HG02973 (cell line): ENCODE results near the gene UGGT1.
A peak's percentile ranks its signal among the peaks of the same experiment; 100 is the strongest.

Experiments
- ATAC-seq: cut with Tn5 transposase; IDR thresholded peaks from one replicate; pipeline ENCODE4 v1.9.1; 2021; ENCODE audit warnings: moderate library complexity; ENCODE audit not compliant: unreplicated experiment

The UGGT1 gene

DNA sequence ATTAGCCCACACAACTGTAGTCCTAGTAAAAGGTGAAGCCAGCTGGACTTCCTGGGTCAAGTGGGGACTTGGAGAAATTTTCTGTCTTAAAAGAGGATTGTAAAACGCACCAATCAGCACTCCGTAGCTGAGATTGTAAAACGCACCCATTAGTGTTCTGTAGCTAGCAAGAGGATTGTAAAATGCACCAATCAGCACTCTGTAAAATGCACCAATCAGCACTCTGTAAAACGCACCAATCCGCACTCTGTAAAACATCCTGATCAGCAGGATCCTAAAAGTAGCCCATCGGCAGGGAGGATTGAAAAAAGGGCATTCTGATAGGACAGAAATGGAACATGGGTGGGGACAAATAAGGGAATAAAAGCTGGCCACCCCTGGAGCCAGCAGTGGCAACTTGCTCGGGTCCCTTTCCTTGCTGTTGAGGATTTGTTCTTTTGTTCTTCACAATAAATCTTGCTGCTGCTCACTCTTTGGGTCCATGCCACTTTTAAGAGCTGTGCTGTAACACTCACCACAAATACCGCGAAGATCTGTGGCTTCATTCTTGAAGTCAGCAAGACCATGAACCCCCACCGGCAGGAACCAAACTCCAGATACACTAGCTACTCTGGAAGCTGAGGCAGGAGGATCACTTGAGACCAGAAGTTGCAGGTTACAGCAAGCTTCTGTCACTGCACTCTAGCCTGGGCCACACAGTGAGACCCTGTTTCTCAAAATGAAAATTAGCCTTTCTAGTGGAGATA is 125.1 kb downstream of the UGGT1 start:
- no peak for ATAC-seq

DNA sequence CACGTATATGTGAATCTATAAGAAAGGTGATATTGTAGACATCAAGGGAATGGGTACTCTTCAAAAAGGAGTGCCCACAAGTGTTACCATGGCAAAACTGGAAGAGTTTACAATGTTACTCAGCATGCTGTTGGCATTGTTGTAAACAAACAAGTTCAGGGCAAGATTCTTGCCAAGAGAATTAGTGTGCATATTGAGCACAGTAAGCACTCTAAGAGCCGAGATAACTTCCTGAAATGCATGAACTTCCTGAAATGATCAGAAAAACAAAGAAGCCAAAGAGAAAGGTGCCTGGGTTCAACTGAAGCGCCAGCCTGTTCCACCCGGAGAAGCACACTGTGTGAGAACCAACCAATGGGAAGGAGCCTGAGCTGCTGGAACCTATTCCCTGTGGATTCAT is 126.7 kb downstream of the UGGT1 start:
- no peak for ATAC-seq

DNA sequence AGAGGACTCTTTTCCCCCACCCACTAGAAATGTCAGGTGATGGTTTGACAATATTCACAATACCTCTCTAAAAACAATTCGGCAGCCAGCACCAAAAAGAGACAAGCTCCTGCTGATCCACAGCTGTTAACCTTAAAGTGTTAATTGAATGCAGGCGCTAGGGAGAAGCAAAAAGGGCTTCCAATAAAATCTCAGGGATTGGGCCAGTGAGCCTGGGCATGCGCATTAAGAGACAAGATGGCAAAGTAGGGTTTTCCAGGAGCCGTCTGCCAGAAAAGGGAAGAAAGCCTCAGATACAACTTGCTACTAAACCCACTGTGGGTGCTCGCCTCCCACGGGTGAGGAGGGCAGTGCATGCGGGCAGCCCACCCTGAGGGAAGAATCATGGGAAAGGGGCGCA is 128.9 kb downstream of the UGGT1 start:
- no peak for ATAC-seq

DNA sequence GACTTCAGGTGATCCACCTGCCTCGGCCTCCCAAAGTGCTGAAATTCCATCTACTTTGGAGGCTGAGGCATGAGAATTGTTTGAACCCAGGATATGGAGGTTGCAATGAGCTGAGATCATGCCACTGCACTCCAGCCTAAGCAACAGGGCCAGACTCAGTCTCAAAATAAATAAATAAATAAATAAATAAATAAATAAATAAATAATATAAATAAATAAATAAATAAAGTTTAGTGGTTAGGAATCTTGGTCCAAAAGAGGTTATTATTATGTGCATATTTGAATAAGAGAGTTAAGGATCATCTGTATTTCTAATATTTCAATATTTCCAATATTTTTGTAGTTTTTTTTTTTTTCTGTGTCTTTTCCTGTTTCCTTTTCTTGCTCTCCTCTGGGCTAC is 136.9 kb downstream of the UGGT1 start:
- ATAC-seq, result no peak

DNA sequence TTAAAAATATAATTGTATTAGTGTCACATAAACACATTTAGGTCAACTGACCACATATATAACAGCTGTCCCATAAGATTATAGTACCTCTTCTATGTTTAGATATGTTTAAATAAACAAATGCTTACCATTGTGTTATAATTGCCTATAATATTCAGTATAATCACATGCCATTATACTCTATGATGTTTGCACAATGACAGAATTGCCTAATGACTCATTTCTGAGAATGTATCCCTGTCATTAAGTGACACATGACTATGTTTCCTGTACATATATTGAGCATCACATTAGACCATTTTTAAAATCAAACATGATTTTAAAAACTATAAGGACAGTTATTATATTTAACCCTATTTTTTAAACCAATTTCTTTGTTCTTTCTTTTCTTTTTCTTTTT is 137.9 kb downstream of the UGGT1 start:
- no peak for ATAC-seq

DNA sequence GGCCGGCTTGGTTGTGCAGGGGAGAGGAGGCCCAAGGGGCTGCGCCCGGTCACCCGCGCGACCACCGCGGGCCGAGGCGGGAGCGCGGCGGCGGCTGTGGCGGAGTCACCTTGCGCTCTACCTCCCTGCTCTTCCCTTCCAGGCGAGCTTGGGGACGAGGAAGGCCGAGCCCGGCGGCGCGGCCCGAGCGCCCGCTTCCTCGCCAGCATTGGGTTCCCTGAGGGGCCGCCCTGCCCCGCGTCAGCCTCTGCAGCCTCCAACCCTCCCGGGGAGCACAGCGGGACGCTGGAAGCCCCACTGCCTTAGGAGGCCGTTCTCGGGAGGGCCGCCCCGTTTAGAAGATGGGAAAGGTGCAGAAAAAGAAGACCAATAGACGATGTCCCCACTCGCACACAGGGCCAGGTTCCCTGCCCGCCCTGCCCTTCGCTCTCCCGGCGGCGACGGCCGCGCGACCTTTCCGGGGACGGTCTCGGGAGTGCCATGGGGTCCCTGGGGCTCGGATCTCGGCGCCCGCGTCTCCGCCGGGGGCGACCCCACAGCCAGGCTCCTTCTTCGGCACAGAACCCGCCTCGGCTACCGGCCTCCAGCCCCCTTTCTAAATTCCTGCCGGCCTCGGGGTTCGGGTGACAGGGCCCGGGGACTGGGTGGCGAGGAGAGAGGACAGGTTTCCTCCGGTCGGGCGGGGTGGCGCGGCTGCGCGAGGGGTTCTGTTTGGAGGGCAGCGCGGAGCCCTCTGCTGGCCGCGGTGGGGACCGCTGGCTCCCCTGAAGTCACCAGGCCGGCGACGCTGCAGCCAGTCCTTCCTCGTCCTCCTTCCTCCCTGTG is 142.2 kb downstream of the UGGT1 start:
- ATAC-seq, result peak; percentile 99

DNA sequence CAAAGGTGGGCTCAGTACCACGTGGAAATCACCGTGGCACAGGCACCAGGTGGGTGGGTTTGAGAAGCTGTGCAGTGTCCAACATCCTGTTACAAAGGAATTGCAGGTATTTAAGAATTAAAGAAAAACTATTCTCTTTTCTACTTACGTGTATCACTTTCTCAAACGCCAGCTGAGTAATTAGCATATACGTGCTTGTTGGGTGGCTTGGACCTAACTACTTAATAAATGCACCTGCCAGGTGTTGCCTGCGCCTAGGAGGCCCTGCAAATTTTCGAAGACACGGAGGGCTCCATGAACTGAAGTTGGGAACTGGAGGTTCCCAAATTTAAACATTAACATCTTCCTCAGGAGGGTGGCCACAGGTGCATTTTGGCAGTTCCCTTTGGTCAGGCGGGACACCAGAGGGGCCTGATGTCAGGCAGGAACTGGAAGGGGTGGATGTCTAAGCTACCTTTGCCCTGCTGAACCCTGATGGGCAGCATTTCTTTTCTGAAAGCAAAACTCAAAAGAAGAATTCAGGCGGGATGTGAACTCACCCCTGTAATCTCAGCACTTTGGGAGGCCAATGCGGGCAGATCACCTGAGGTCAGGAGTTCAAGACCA is 142.9 kb downstream of the UGGT1 start:
- no peak for ATAC-seq

DNA sequence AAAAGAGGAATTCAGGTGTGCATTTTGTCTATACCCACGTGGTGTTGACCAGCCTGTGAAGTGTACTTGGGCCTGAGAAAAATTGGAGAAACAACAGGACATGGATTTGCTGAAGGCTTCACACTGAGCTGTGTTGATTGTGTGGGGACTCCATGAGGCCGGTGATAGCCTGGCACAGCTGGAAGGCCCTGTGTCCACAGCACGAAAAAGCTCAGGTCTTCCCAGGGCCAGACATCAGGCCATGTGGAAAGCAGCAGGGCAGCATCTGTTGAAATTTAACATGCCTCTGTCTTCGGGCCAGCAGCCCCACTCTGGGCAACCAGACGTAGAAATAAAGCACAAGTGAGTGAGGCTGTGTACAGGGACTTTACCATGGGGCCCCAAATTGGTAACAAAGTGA is 143.6 kb downstream of the UGGT1 start:
- no peak for ATAC-seq

DNA sequence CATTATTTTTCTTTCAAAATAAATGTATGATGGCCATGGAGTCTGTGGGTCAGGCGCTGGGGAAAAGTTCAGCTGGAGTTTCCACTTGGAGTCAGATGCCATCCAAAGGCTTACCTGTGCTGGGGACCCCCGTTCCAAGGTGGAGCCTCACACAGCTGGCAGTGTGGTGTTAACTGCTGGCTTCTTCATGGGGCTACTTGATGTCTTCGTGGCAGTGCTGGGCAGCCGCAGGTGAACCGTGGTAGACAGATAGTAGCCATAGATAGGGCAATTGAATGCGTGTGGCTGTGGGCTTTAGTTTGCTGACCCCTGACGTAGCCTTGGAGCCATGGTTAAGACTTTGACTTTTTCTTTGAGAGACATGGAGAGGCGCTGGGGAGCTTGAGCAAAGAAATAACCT is 144.6 kb downstream of the UGGT1 start:
- no peak for ATAC-seq

DNA sequence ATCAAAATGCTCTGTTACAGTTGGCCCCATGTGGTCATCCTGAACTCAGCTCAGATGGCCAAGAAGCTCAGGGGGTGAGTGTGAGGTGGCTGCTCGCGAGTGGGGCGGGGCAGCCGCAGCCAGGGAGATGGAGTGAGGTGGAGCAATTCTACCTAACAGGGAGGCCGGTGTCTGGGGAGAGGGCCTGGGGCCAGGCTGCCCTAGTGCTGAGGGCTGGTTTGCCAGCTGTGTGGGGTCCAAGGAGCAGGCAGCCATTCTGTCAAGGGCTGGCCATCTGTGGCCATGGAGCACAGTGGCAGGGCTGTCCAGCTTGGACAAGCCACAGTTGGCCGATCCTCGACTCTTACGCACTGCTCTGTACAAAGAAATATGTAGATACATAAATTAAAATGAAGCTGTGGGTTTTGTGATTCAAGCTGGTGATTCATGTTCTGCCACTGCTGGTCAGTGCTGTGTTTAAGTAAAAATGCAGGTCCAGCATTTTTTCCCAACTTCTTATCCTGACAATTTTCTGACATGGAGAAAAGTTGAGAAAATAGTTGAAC is 145.6 kb downstream of the UGGT1 start:
- no peak for ATAC-seq

DNA sequence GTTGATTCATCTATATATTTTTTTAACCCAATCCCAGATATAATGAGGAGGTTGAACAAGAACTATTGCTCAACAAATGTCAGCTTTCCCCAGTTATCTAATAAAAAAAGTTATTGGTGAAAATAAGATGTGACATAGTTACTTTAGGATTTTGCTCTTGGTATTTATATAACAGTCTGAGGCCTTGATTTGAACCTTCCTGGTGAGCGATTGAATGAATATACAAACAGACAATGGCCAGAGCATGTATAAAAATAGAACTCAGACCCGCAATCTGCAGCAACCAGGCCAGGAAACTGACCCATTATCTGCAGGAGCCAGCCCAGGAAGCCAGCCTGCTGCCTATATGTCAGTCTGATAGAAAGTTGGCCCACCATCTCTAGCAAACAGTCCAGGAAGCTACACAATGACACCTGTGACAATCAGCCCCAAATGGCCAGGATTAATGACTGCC is 146.1 kb downstream of the UGGT1 start:
- no peak for ATAC-seq

DNA sequence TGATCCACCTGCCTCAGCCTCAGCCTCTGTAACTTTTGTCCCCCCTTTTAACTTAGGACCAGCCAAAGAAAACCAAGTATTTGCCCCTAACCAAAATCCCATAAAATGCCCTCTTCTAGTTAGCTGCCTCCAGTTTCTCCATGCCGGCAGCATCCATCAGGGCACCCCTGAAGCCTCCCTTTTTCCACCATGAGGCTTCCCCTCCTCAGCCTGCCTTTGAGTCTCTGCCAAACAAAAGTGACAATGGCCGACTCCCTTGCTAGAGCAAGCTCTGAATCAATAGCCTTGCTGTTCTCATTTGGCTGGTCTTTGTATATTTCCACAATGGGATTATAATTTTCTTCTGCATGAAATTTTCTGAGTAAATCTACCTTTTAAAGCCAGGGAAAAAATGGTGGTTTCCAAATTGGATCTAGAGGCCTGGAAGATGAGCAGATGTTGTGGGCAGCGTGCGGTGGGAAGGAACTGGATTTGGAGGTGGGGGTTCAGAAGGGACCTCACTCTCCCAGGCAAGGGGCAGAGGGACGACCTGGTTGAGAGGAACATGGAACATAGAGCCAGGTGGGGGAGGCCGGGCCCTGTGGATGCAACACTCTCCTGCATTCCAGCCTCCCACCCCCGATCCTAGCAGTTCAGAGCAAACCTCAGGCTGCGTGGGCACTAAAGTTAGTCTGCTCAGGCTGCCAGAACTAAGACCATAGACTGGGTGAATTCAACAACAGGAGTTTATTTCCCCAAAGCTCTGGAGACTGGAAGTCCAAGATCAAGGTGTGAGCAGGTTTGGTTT is 147.1 kb downstream of the UGGT1 start:
- ATAC-seq, result no peak

DNA sequence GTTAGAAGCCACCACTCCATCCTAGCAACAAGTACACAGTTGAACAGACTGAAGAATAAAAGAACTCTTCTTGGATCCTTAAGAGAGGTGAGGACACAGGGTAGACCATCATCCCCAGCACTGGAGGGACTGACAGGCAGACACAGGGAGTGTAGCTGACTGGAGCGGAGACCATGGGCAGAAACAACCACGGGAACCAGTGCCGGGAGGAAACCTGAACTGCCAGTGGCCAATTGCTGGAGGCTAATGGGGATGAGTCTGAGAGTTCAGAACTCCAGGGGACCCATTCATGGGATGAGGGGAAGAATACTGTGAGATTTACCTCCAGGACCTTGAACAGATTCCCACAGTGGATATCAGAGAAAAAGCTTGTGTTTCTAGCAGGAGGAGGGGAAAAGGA is 150.9 kb downstream of the UGGT1 start:
- ATAC-seq, result no peak
